Activated CD8-positive, alpha-beta memory T cell treated with anti-CD3 and anti-CD28 coated beads, Interleukin-2, amount 50 U/mL, for 48 hours (primary cell): ENCODE measurements around the gene OPCML.

Experiments used
- DNase-seq: peaks from one replicate; pipeline ENCODE4 v3.0.0-alpha.2; 2020

The OPCML gene

GRCh38 chr11:133224271-133224670 lies 308.0 kb downstream of the OPCML start:
- DNase-seq: no peak

- DNase-seq: no peak
Measured at GRCh38 chr11:133222425-133223330, 309.6 kb downstream of the OPCML start.

- DNase-seq: no peak
Measured at GRCh38 chr11:133219543-133219942, 312.8 kb downstream of the OPCML start.

- DNase-seq: no peak
Measured at GRCh38 chr11:133216813-133217212, 315.5 kb downstream of the OPCML start.

GRCh38 chr11:133215596-133216230 lies 316.6 kb downstream of the OPCML start:
- no peak for DNase-seq

GRCh38 chr11:133214646-133215045 lies 317.7 kb downstream of the OPCML start:
- DNase-seq: no peak

GRCh38 chr11:133212201-133212600 lies 320.1 kb downstream of the OPCML start:
- DNase-seq: no peak

- DNase-seq: no peak
Measured at GRCh38 chr11:133207995-133208394, 324.3 kb downstream of the OPCML start.

GRCh38 chr11:133206313-133207005 lies 325.8 kb downstream of the OPCML start:
- no peak for DNase-seq

- no peak for DNase-seq
Measured at GRCh38 chr11:133204158-133204557, 328.1 kb downstream of the OPCML start.

- no peak for DNase-seq
Measured at GRCh38 chr11:133202816-133203215, 329.5 kb downstream of the OPCML start.

- DNase-seq: no peak
Measured at GRCh38 chr11:133198438-133198837, 333.9 kb downstream of the OPCML start.

GRCh38 chr11:133197425-133197824 lies 334.9 kb downstream of the OPCML start:
- DNase-seq: no peak

GRCh38 chr11:133191931-133192330 lies 340.4 kb downstream of the OPCML start:
- DNase-seq: no peak

GRCh38 chr11:133181667-133182066 lies 350.6 kb downstream of the OPCML start:
- no peak for DNase-seq

- DNase-seq: no peak
Measured at GRCh38 chr11:133181066-133181465, 351.2 kb downstream of the OPCML start.

- no peak for DNase-seq
Measured at GRCh38 chr11:133180201-133180600, 352.1 kb downstream of the OPCML start.

GRCh38 chr11:133176748-133177147 lies 355.6 kb downstream of the OPCML start:
- DNase-seq: no peak

- no peak for DNase-seq
Measured at GRCh38 chr11:133175103-133175502, 357.2 kb downstream of the OPCML start.

GRCh38 chr11:133173810-133174412 lies 358.4 kb downstream of the OPCML start:
- DNase-seq: no peak

GRCh38 chr11:133172349-133172748 lies 360.0 kb downstream of the OPCML start:
- DNase-seq: no peak

GRCh38 chr11:133171374-133171773 lies 360.9 kb downstream of the OPCML start:
- no peak for DNase-seq

GRCh38 chr11:133168016-133168415 lies 364.3 kb downstream of the OPCML start:
- DNase-seq: no peak
